Measurements from ENCODE around the gene DRAM1.
A peak's percentile ranks its signal among the peaks of the same experiment; 100 is the strongest.

Gene DRAM1

DNA sequence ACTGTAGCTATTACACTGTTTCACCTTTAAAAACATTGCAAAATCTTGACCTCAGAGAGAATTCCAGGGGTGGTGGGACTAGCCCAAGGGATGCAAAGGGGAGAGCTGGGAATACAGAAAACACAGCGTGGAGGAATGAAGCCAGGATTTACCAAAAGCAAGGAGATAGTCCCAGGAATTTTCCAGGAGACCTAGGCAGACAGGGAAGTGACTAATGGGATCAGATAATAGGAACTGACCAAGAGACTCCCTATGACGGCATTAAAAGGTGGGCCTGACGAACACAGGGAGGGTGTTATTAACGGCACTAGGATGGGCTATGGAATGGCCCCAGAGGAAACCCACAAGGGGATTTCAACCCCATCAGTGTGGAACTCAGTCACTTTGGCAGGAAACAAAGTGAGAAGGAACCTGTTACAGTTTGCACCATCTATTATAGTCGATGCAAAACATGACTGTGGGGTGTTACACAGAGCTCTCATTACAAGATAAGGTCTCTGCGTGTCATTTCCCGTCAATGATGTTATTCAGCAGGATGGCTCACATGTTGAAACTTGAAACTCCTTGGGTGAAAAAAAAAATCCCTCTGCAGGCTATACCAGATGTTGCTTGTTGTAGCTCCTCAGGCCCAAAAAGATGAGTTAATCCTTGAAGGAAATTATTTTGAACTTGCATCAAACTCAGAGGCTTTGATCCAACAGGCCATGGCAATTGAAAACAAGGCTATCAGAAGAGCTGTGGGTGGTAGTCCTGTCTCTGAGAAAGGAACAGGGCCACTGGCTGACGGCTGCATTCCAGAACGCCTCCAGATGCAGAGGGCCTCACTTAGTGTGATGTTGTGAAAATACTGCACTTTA is 58.7 kb downstream of the DRAM1 start (continued):
- TF ChIP-seq, protein P1, sequence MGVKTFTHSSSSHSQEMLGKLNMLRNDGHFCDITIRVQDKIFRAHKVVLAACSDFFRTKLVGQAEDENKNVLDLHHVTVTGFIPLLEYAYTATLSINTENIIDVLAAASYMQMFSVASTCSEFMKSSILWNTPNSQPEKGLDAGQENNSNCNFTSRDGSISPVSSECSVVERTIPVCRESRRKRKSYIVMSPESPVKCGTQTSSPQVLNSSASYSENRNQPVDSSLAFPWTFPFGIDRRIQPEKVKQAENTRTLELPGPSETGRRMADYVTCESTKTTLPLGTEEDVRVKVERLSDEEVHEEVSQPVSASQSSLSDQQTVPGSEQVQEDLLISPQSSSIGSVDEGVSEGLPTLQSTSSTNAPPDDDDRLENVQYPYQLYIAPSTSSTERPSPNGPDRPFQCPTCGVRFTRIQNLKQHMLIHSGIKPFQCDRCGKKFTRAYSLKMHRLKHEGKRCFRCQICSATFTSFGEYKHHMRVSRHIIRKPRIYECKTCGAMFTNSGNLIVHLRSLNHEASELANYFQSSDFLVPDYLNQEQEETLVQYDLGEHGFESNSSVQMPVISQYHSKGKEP (tag by site-specific recombination; IDR thresholded peaks at IDR 0.05) = 0 out of 2 replicates have a peak, but pooled peaks have one; percentile 23
- TF ChIP-seq ZNF501 (tag by site-specific recombination; IDR thresholded peaks at IDR 0.05) (no peak), ZNF24 (tag by site-specific recombination; IDR thresholded peaks at IDR 0.05) (0 out of 2 replicates have a peak, but pooled peaks have one; percentile 20), REPIN1 (tag by site-specific recombination; IDR thresholded peaks at IDR 0.05; ENCODE audit: low read depth) (no peak), ZNF600 (tag by site-specific recombination; IDR thresholded peaks at IDR 0.05) (peak; percentile 38; the same call in 1 of the 2 replicates), GLIS2 (tag by site-specific recombination; IDR thresholded peaks at IDR 0.05) (0 out of 2 replicates have a peak, but pooled peaks have one; percentile 29), SP7 (tag by site-specific recombination; IDR thresholded peaks at IDR 0.05) (peak; percentile 74), TRIM28 (IDR thresholded peaks at IDR 0.05; ENCODE audit: borderline replicate concordance, low read length) (peak; percentile 60), ZNF138 (tag by site-specific recombination; IDR thresholded peaks at IDR 0.05; ENCODE audit: borderline replicate concordance) (no peak), ZNF239 (tag by site-specific recombination; IDR thresholded peaks at IDR 0.05) (no peak)
- TF ChIP-seq, protein P2, sequence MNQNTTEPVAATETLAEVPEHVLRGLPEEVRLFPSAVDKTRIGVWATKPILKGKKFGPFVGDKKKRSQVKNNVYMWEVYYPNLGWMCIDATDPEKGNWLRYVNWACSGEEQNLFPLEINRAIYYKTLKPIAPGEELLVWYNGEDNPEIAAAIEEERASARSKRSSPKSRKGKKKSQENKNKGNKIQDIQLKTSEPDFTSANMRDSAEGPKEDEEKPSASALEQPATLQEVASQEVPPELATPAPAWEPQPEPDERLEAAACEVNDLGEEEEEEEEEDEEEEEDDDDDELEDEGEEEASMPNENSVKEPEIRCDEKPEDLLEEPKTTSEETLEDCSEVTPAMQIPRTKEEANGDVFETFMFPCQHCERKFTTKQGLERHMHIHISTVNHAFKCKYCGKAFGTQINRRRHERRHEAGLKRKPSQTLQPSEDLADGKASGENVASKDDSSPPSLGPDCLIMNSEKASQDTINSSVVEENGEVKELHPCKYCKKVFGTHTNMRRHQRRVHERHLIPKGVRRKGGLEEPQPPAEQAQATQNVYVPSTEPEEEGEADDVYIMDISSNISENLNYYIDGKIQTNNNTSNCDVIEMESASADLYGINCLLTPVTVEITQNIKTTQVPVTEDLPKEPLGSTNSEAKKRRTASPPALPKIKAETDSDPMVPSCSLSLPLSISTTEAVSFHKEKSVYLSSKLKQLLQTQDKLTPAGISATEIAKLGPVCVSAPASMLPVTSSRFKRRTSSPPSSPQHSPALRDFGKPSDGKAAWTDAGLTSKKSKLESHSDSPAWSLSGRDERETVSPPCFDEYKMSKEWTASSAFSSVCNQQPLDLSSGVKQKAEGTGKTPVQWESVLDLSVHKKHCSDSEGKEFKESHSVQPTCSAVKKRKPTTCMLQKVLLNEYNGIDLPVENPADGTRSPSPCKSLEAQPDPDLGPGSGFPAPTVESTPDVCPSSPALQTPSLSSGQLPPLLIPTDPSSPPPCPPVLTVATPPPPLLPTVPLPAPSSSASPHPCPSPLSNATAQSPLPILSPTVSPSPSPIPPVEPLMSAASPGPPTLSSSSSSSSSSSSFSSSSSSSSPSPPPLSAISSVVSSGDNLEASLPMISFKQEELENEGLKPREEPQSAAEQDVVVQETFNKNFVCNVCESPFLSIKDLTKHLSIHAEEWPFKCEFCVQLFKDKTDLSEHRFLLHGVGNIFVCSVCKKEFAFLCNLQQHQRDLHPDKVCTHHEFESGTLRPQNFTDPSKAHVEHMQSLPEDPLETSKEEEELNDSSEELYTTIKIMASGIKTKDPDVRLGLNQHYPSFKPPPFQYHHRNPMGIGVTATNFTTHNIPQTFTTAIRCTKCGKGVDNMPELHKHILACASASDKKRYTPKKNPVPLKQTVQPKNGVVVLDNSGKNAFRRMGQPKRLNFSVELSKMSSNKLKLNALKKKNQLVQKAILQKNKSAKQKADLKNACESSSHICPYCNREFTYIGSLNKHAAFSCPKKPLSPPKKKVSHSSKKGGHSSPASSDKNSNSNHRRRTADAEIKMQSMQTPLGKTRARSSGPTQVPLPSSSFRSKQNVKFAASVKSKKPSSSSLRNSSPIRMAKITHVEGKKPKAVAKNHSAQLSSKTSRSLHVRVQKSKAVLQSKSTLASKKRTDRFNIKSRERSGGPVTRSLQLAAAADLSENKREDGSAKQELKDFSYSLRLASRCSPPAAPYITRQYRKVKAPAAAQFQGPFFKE (tag by site-specific recombination; IDR thresholded peaks at IDR 0.05; ENCODE audit: borderline replicate concordance) = no peak
- TF ChIP-seq, protein P3, sequence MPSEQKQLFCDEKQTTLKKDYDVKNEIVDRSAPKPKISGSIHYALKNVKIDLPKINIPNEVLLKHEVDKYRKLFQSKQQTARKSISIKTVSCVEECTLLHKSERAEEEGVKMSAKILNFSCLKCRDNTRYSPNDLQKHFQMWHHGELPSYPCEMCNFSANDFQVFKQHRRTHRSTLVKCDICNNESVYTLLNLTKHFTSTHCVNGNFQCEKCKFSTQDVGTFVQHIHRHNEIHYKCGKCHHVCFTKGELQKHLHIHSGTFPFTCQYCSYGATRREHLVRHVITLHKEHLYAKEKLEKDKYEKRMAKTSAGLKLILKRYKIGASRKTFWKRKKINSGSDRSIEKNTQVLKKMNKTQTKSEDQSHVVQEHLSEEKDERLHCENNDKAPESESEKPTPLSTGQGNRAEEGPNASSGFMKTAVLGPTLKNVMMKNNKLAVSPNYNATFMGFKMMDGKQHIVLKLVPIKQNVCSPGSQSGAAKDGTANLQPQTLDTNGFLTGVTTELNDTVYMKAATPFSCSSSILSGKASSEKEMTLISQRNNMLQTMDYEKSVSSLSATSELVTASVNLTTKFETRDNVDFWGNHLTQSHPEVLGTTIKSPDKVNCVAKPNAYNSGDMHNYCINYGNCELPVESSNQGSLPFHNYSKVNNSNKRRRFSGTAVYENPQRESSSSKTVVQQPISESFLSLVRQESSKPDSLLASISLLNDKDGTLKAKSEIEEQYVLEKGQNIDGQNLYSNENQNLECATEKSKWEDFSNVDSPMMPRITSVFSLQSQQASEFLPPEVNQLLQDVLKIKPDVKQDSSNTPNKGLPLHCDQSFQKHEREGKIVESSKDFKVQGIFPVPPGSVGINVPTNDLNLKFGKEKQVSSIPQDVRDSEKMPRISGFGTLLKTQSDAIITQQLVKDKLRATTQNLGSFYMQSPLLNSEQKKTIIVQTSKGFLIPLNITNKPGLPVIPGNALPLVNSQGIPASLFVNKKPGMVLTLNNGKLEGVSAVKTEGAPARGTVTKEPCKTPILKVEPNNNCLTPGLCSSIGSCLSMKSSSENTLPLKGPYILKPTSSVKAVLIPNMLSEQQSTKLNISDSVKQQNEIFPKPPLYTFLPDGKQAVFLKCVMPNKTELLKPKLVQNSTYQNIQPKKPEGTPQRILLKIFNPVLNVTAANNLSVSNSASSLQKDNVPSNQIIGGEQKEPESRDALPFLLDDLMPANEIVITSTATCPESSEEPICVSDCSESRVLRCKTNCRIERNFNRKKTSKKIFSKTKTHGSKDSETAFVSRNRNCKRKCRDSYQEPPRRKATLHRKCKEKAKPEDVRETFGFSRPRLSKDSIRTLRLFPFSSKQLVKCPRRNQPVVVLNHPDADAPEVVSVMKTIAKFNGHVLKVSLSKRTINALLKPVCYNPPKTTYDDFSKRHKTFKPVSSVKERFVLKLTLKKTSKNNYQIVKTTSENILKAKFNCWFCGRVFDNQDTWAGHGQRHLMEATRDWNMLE (tag by site-specific recombination; conservative IDR thresholded peaks at IDR 0.05; ENCODE audit: low read depth) = 0 out of 2 replicates have a peak, but pooled peaks have one; percentile 35
- TF ChIP-seq, protein P4, sequence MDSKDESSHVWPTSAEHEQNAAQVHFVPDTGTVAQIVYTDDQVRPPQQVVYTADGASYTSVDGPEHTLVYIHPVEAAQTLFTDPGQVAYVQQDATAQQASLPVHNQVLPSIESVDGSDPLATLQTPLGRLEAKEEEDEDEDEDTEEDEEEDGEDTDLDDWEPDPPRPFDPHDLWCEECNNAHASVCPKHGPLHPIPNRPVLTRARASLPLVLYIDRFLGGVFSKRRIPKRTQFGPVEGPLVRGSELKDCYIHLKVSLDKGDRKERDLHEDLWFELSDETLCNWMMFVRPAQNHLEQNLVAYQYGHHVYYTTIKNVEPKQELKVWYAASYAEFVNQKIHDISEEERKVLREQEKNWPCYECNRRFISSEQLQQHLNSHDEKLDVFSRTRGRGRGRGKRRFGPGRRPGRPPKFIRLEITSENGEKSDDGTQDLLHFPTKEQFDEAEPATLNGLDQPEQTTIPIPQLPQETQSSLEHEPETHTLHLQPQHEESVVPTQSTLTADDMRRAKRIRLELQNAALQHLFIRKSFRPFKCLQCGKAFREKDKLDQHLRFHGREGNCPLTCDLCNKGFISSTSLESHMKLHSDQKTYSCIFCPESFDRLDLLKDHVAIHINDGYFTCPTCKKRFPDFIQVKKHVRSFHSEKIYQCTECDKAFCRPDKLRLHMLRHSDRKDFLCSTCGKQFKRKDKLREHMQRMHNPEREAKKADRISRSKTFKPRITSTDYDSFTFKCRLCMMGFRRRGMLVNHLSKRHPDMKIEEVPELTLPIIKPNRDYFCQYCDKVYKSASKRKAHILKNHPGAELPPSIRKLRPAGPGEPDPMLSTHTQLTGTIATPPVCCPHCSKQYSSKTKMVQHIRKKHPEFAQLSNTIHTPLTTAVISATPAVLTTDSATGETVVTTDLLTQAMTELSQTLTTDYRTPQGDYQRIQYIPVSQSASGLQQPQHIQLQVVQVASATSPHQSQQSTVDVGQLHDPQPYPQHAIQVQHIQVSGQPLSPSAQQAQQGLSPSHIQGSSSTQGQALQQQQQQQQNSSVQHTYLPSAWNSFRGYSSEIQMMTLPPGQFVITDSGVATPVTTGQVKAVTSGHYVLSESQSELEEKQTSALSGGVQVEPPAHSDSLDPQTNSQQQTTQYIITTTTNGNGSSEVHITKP (tag by site-specific recombination; IDR thresholded peaks at IDR 0.05) = 0 out of 2 replicates have a peak, but pooled peaks have one; percentile 16
- TF ChIP-seq, protein P5, sequence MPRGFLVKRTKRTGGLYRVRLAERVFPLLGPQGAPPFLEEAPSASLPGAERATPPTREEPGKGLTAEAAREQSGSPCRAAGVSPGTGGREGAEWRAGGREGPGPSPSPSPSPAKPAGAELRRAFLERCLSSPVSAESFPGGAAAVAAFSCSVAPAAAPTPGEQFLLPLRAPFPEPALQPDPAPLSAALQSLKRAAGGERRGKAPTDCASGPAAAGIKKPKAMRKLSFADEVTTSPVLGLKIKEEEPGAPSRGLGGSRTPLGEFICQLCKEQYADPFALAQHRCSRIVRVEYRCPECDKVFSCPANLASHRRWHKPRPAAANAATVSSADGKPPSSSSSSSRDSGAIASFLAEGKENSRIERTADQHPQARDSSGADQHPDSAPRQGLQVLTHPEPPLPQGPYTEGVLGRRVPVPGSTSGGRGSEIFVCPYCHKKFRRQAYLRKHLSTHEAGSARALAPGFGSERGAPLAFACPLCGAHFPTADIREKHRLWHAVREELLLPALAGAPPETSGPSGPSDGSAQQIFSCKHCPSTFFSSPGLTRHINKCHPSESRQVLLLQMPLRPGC (tag by site-specific recombination; IDR thresholded peaks at IDR 0.05) = 0 out of 2 replicates have a peak, but pooled peaks have one; percentile 59
- TF ChIP-seq, protein P6, sequence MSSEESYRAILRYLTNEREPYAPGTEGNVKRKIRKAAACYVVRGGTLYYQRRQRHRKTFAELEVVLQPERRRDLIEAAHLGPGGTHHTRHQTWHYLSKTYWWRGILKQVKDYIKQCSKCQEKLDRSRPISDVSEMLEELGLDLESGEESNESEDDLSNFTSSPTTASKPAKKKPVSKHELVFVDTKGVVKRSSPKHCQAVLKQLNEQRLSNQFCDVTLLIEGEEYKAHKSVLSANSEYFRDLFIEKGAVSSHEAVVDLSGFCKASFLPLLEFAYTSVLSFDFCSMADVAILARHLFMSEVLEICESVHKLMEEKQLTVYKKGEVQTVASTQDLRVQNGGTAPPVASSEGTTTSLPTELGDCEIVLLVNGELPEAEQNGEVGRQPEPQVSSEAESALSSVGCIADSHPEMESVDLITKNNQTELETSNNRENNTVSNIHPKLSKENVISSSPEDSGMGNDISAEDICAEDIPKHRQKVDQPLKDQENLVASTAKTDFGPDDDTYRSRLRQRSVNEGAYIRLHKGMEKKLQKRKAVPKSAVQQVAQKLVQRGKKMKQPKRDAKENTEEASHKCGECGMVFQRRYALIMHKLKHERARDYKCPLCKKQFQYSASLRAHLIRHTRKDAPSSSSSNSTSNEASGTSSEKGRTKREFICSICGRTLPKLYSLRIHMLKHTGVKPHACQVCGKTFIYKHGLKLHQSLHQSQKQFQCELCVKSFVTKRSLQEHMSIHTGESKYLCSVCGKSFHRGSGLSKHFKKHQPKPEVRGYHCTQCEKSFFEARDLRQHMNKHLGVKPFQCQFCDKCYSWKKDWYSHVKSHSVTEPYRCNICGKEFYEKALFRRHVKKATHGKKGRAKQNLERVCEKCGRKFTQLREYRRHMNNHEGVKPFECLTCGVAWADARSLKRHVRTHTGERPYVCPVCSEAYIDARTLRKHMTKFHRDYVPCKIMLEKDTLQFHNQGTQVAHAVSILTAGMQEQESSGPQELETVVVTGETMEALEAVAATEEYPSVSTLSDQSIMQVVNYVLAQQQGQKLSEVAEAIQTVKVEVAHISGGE (tag by site-specific recombination; conservative IDR thresholded peaks at IDR 0.05; ENCODE audit: low read depth) = 0 out of 2 replicates have a peak, but pooled peaks have one; percentile 31

Measured in HEK293 (cell line).